HG03378 (cell line): ENCODE results near the gene FRK.
"Not testable (repeated sequence)": the region's sequence is repeated elsewhere in the genome, so short reads cannot be mapped to it uniquely, and the experiment has no call there.

Experiments
- ATAC-seq: cut with Tn5 transposase; IDR thresholded peaks from one replicate; pipeline ENCODE4 v1.9.1; 2021; ENCODE audit warnings: mild to moderate bottlenecking, moderate library complexity; ENCODE audit not compliant: unreplicated experiment

Gene FRK

GRCh38 chr6:115947966-115948541 lies 112.6 kb downstream of the FRK start:
- ATAC-seq: no peak

GRCh38 chr6:115945812-115946211 lies 114.9 kb downstream of the FRK start:
- ATAC-seq: no peak

GRCh38 chr6:115945306-115945705 lies 115.4 kb downstream of the FRK start:
- peak; percentile 54 for ATAC-seq

GRCh38 chr6:115944829-115945228 lies 115.9 kb downstream of the FRK start:
- not testable (repeated sequence) for ATAC-seq

- not testable (repeated sequence) for ATAC-seq
These were observed 123.2 kb downstream of the FRK start for GRCh38 chr6:115937502-115937901.

GRCh38 chr6:115935361-115935760 lies 125.3 kb downstream of the FRK start:
- ATAC-seq: no peak

GRCh38 chr6:115934829-115935228 lies 125.9 kb downstream of the FRK start:
- no peak for ATAC-seq

- ATAC-seq: no peak
These were observed 126.5 kb downstream of the FRK start for GRCh38 chr6:115934145-115934544.

GRCh38 chr6:115932481-115932880 lies 128.2 kb downstream of the FRK start:
- ATAC-seq: peak; percentile 71

GRCh38 chr6:115928000-115928399 lies 132.7 kb downstream of the FRK start:
- ATAC-seq: not testable (repeated sequence)

- ATAC-seq: no peak
These were observed 137.7 kb downstream of the FRK start for GRCh38 chr6:115922971-115923370.

- no peak for ATAC-seq
These were observed 146.6 kb downstream of the FRK start for GRCh38 chr6:115914098-115914497.

GRCh38 chr6:115909923-115910546 lies 150.7 kb downstream of the FRK start:
- no peak for ATAC-seq

- no peak for ATAC-seq
These were observed 151.7 kb downstream of the FRK start for GRCh38 chr6:115908906-115909559.

- no peak for ATAC-seq
These were observed 155.2 kb downstream of the FRK start for GRCh38 chr6:115905471-115905870.

GRCh38 chr6:115902436-115902835 lies 158.3 kb downstream of the FRK start:
- no peak for ATAC-seq

- no peak for ATAC-seq
These were observed 158.8 kb downstream of the FRK start for GRCh38 chr6:115901896-115902295.

GRCh38 chr6:115899730-115900282 lies 160.9 kb downstream of the FRK start:
- peak; percentile 59 for ATAC-seq

GRCh38 chr6:115898246-115898645 lies 162.4 kb downstream of the FRK start:
- ATAC-seq: no peak

- ATAC-seq: peak; percentile 53
These were observed 164.1 kb downstream of the FRK start for GRCh38 chr6:115896538-115897129.

- ATAC-seq: no peak
These were observed 166.2 kb downstream of the FRK start for GRCh38 chr6:115894426-115894992.
